Myocyte (in vitro differentiated cells): ENCODE results near the gene STK40. TPM values are rescaled to one million over a fixed set of nuclear protein-coding genes. Genes with fewer than 3 reads are reported as not detected.
A peak's percentile ranks its signal among the peaks of the same experiment; 100 is the strongest.

ENCODE experiments used
- DNase-seq: peaks from one replicate; pipeline ENCODE4 v3.0.0-alpha.2; 2012; ENCODE audit warnings: low read depth
- total RNA-seq: library from RNA; depleted of rRNA; stranded (reverse); fragments of >200 nt; gene quantifications from 2 replicates; pipeline ENCODE4 v1.2.3, GENCODE V29; 2014

The STK40 gene
- total RNA-seq, 1 donor from 2014 or later = 18.2 TPM

DNA sequence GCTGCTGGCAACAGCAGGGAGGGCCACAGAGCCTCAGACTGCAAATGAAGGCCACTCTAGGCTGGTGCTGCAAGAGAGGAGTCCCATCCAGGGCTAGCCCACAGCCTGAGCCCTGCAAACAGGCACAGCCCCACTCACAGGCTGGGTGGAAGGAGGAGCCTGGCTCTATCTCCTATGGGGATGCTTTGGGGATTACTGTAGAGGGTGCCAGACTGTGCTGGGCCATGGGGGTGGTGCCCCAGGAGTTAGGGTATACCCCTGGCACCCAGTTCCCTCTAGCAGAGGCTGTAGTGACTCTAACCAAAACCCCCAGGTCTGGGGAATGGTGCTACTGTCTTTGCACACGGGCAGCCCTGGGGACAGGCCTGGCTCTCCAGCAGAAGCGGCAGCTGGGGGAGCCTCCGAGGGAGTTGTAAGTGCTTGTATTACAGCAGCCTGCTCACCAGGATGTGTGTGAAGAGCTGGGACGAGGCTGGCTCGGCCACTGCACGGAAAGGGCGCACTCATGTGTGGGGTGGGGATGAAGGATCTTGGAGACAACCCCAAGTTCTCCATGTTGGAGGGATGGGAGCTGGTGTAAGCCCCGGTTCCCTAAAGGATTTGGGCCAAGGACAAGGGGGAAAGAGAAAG lies 38.9 kb downstream of the STK40 start:
- DNase-seq = no peak

DNA sequence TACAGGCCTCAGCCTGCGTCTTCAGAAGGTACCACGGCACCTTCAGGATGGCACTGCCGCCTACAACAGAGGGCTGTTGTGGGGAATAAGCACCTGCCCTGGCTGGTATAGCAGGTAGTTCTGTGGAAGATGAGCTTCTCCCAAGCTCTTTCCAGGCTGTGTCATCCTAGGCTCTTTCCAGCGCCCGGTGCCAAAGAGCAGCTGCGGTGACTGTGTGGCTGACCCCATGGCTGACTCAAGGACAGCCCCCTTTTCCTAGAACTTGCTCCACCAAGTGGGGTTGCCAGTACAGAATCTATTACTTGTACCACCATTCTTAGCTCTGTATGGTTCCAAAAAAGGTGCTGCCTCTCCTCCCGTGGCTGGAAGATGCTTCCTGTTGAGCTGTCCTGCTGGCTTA lies 40.4 kb downstream of the STK40 start:
- no peak for DNase-seq

DNA sequence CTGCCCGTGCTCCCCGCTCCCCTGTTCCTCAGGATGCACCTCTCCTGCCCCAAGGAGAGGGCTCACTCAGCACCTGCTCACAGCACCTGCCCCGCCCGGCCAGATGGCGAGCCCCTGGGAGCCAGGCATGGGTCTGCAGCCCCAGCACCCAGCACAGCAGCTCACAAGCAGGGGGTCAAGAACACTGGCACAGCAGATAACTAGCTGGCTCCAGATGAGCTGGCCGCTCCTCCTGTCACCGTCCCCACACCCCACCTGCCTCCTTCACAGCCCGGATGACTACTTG lies 41.4 kb downstream of the STK40 start:
- no peak for DNase-seq

DNA sequence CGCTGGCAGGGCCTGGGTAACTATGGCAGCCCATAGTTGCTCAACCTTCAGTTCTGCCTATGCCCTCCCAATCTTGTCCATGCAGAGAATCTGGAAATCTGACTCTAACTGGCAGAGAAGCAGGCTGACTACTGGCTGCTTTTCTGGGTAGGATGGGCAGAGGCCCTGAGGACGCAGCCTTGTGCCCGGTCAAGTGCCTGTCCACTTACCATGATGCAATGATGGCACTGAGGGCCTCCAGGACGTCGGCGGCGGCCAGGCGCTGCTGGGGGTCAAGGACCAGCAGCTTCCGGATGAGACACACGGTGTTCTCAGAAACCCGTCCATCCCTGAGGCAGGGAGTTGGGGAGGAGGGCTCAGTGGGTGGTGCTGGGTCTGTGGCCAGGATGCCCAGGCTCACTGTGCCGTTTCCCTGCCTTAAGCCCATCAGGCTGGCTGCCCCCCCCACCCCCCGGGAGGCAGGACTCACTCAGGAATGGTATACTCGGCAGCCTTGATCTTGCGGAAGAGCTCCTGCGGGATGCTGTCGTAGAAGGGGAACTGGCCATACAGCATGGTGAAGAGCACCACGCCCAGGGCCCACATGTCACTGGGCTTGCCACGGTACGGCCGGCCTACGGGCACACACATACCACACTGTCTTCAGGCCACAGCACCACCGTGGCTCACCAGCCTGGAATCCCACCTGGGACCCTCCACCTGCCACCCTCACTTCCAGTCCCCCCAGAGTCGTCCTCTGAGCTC lies 41.9 kb downstream of the STK40 start:
- DNase-seq = no peak

DNA sequence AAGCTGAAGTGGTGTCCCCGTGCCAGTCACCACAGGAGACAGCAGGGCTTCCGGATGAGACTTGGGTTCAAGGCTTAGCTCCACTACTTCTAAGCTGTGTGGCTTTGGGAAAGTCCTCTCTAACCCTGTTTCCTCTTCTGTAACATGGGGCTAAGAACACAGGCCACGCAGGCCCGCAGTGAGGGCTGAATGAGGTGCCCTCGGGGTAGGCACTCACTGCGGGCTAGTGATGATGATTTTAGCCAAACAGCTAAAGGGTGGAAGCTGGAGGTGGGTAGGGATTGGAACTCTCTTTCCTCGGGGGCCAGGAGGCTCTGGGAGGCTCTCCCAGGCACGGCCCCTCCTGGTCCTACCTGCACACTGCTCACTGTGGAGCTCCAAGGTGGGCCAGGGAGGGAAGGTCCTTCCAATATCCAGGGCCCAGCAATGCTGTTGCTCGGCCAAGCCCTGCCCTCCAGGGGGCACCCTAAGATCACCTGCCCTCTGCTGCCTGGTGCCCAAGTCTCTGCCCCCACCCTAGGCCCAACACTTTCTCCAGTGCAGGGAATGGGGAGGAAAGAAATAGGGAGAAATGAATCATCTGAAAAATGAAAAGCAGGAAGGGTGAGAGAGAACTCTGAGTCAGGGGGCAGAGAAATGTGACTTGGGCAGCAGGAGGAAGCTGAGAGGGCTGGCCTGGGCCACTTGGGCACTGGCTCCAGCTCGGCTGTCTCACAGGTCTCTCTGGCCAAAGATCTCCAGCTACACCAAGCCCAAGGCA lies 43.1 kb downstream of the STK40 start:
- DNase-seq = peak; percentile 76

DNA sequence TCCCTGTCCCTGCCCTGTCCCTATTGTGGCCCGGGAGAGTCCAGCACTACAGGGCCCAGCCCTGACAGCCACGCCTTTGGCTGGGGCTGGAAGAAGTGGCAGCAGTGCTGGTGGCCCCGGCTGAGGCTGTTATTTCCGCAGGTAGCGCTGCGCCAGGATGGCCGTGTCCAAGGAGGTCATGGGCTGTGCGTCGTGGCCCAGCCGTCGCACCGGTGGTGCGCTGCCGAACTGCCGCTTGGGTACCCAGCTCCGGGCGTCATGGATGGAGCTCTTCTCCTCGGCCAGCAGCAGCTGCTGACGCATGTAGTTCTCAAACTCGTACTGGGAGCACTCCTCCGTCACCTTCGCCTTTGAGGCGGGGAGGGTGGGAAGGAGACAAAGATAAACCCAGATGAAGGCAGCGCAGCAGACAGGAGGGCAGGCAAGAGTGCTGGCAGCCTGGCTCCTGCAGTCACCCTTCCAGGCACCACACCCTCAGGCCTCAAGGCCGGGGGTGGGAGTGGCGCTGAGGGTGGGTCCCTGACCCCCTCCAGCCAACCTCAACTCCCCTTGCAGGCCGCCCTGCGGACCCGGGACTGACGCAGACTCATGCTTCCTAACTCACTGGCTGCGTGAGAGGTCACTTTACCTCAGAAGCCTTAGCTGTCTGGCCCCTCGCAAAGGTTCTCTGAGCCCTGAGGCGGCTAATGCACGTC lies 44.0 kb downstream of the STK40 start:
- no peak for DNase-seq

DNA sequence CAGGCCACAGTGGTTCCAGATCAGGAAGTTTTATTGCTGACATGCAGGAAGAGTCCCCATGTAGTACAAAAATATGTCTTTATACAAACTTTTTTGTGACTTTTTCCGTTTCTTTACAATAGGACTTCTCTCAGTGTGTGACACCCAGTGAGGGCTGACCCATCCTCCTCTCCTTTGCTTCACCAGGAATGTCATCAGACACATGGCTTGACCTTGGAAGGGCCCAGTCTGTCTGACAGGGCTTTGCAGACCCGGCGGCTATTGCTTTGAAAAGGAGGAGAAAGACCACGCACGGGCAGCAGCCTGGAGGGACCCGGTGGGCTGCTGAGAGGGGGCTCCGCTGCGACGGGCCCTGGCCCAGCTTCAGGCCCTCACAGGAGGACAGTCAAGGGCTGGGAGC lies 46.1 kb downstream of the STK40 start:
- DNase-seq = no peak

DNA sequence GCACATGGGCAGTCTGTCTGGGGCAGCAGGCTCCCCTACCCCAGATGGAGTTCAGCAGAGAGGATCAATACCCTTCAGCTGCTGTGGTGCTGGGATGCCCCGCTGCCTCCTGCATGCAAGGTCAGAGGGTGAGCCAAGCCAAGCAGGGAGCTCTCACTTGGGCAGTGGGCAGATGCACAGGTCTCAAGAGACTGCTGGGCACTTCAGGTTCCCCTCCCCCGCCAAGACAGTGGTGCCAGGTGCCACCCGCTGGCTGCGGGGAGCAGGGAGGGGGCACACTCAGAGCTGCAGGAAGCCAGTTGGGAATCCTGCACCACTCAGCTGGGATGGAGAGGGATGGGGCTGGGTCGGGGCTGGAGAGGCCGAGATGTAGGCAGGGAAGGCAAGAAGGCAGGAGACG lies 46.5 kb downstream of the STK40 start:
- DNase-seq = no peak

DNA sequence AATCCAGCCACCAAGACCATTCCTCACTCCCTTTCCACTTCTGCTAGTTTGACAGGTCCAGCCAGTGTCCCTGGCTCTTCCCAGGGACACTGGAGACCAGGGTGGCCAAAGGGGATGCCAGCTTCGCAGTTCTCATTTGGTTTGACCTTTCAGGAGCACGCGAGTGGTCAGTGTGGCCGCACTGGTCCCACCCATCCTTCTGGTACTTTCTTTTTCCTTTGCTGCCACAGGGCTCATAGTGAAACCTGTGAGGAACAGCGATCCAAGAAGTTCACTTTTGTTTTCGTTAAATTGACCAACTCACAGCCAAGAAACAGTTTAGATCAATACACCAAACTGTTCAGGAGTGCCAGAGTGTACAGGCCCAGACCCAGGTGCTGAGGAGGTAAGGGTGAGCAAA lies 47.9 kb downstream of the STK40 start:
- no peak for DNase-seq

DNA sequence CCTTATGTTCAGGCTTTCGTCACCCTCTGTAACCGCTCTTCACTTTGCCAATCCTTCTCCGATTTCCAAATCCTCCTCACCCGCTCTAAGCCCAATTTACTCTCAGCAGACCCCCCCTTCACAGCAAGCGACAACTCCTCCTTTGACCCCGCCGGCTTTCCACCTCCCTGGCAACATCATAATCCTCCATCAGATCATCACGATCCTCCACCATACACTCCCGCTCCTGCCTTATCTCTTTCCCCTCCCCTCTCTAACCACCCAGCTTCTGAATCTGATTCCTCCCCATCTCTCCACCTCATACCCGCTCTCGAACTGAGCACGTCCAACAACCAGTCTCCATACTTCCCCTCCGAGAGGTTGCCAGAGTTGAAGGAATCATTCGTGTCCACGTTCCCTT lies 54.8 kb downstream of the STK40 start:
- DNase-seq = no peak

DNA sequence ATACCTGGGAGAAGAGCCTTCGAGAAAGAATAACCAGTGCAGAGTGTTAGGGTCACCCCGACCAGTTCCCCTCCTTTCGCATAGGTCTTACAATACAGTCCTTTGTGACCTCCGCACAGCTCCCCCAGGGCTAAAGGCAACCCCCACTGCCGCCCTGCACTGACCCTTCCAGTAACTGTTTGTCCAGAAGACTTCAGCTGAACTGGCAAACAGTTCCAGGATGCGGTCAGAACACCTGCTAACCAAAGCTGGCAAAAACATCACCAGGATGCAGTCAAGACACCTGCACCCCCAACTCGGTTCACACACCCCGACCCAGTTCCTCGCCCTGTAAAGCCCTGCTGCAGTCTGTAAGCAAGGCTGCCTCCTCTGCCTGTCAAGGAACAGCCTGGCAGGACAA lies 55.9 kb downstream of the STK40 start:
- no peak for DNase-seq

DNA sequence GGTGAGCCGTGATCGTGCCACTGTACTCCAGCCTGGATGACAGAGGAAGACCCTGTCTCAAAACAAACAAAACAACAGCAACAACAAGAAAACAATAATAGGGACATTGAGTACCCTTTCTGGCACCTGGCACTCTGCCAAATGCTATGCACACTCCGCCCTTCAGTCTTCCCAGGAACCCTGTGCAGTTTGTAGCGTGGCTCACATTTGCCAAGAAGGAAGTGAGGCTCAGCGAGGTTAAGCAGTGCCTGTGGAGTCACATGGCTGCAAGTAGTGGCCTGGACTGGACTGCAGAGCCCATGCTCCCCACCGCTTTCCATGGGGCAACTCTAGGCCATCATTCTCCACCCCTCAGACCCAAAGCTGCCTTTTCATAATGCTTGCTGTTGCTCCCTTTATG lies 57.0 kb downstream of the STK40 start:
- DNase-seq = no peak

DNA sequence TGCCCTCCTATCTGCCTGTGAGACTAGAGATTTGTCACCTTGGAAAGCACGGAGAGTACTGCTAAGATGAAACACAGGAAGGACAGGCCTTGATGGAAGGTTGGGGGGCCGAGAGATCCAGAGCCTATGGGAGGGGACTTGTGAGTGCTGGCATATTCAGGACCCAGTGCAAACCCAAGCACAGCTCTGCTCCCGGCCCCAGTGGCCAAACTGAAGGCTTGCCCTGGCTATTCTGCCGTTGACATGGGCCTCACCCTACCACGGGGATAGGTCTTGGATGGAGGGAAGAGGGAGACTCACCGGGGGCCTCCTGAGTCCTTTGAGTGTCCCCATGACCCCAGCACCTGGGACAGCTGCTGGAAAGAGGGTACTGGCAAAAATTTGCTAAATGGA lies 57.6 kb downstream of the STK40 start:
- DNase-seq = no peak

DNA sequence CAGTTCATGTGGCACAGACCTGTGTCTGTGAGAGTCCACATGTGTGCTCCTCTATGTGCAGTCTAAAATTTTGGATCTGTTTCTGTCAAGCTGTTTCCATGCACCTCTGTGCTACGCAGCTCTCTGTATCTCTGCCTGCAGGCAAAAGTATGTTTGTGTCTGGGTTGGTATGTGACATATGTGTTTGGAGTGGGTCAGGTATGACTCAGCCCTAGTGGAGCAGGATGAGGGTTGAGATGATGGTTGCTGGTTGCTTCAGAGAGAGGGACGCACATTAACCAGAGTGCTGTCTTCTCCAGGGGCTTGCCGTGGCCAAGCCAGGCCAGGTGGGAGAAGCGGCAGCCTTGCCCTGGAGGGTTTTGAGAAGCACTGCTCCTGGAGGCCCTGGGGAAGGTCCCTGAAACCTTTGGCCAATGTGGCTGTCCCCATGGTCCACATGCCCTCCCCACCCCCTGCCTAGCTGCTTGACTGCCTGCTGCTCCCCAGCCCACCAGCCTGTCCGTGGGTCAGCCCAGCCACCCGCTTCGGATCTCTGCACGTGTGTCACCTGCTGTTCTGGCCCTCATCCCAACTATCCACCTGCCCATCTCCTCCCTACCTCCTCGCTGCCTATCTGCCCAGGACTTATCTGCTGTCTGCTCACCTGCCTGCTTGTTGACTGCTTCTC lies 58.2 kb downstream of the STK40 start:
- no peak for DNase-seq

DNA sequence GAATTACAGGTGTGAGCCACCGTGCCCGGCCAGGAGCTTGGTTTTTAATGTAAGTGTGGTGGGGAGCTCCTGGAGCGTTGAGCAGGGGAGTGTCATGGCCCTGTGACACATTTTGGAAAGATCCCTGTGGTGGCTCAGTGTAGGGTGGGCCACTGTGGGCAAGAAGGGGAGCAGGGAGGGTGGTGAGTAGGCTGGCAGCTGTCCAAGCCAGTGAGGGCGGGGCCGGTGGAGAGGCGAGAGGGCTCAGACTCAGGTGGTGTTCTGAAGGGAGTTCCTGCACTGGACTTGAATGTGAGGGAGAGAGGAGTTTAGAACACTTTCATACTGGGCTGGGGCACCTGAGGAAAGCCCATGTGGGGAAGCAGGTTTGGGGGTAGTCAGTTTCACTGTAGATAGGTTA lies 59.2 kb downstream of the STK40 start:
- DNase-seq = no peak

DNA sequence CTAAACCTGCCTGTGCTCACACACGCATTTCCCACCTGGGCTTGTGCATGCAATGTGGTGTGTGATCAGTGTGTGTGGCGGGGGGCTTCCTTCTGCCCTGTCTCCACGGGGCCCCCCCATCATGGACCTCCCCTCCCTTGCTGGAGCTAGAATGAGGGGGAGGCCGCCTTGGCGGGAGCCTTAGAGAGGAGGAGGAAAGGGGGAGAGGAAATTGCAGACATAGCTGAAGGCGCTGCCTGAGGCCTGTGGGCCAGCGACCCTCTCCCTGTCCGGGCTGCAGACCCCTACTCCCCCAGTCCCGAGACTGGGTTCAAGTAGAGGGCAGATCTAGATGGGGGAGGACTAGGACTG lies 61.4 kb downstream of the STK40 start:
- DNase-seq = no peak

DNA sequence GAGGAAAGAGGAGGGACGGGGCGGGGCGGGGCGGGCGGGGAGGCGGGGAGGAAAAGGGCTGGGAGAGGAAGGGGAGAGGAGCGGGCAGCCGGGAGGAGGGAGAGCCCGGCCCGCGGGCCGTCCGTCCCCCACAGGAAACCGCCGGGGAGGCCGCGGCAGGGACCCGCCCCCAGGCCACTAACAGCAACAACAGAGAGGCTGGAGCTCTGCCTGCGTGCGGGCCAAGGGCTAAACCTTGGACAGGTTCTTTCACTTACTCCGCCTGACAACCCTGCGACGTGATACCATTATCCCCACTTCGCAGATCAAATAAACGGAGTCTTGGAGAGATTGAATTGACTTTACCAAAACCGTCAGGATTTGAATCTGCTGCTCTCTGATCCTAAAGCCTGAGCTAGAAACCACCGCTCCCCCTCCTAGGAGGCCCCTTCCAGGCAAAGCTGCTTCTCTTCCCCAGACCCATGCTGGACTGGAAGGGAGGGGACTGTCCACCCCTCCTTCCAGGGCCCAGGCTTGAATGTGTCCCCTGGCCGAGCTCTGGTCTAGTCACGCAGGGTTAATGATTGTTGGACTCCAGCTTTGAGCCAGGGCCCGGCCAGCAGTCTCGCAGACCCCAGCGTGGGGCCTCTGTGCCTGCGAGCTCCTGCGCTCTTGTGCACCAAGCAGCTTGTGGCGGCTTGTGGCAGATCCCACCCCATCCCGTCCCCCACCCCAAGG lies 61.9 kb downstream of the STK40 start, which contains the start of gene EVA1B:
Gene EVA1B, minus strand, starts transcription at position 10 of the 717 bp plus-strand sequence. CDS start 608 bp downstream, outside the sequence.
- peak; percentile 62 for DNase-seq

DNA sequence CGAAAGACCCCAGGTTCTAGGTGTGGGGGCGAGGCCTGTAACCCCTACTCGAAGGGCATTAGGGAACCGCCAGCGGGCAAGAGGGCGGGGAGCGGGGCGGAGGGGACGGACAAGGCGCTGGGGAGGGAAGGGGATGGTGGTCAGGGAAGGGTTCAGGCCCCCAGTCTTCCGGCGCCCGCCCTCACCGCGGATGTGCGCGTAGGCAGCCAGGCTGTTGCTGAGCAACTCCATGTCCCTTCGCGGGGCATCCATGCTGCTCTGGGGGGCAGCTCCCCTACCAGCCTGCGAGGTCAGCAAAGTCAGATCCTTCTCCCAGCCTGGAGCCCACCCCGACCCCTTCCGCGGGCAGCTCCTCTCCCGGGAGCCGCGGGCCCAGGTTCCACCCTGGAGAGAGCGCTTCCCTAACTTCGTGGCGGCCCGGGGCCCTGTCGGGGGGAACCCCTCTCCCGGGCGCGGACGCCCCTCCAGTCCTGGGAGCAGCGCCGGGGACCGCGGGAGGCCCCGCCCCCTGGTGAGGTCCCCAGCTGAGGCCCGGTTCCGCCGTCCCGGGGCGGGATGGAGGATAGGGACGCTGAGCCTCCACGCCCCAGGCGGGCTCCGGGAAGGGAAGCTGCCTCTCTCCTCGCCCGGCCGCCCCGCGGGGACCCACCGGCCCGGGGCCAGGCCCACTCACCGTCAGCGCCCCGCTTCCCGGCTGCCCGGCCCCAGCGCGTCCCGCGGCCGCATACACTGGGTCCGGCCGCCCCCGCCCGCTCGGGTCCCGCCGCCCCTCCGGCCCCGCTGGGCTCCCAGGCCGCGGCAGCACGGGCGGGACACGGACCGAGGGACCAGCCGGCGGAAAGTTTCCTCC lies 62.7 kb downstream of the STK40 start:
- DNase-seq = peak; percentile 41

DNA sequence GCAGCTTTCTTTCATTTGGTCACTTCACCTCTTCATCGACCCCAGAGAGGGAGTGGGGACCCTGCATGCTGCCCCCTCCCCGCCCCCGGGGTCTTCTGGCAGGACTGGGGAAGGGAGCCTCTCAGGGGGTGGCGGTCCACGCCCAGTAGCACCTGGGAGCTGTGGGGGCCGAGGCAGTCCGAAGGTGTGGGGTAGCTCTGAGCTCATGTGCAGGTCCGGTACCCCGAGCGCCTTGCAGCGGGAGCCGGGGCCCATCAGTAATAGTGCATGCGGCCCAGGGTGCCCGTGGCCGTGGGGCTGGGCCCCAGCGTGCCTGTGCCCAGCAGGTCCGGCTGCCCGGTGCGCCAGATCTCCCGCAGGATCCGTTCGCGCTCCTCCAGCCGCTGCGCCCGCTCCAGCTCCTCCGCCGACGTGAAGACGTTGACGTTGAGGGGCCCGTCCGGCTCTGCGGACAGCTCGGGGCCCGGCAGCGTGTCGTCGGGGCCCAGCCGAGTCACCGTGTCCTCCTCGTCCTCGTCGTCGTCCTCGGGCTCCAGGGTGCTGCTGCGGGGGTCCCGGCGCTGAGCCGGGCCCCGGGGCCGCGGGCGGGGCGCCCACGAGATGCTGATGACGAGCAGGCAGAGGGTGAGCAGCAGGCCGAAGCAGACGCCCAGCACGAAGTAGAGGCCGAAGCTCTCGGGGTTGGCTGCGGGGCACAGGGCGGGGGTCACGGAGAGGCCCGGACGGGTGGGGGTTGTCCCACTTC lies 63.5 kb downstream of the STK40 start:
- no peak for DNase-seq
